SK-N-SH treated with all-trans-retinoic acid at 6 μM for 48 hours (cell line): ENCODE measurements around the gene RGMA.
"Not testable (repeated sequence)": the region's sequence is repeated elsewhere in the genome, so short reads cannot be mapped to it uniquely, and the experiment has no call there.

Source experiments
- ATAC-seq: fragments of 200-7000 bp; cut with Tn5 transposase; 3 replicates; pipeline ENCODE4 v1.9.1; 2020; ENCODE audit warnings: mild to moderate bottlenecking, moderate library complexity
- CREB5 ChIP-seq: fragments of 250-450 bp; sonication (Bioruptor Pico); IDR thresholded peaks from 2 replicates; pipeline ENCODE4 v1.5.1; 2020; ENCODE audit warnings: low read depth, mild to moderate bottlenecking, moderate library complexity
- CSDC2 ChIP-seq: fragments of 250-450 bp; sonication (Bioruptor Pico); IDR thresholded peaks from 2 replicates; pipeline ENCODE4 v1.5.0; 2020; ENCODE audit warnings: mild to moderate bottlenecking, moderate library complexity
- CSRNP3 ChIP-seq: fragments of 250-450 bp; sonication (Bioruptor Pico); IDR thresholded peaks from 2 replicates; pipeline ENCODE4 v1.5.1; 2021; ENCODE audit warnings: mild to moderate bottlenecking, moderate library complexity
- ESRRG ChIP-seq: fragments of 250-450 bp; sonication (Bioruptor Pico); IDR thresholded peaks from 2 replicates; pipeline ENCODE4 v1.6.1; 2021; ENCODE audit warnings: mild to moderate bottlenecking
- GLIS3 ChIP-seq: fragments of 250-450 bp; sonication (Bioruptor Pico); IDR thresholded peaks from 2 replicates; pipeline ENCODE4 v1.5.0; 2020; ENCODE audit warnings: mild to moderate bottlenecking, moderate library complexity
- ISL1 ChIP-seq: fragments of 250-450 bp; sonication (Bioruptor Pico); IDR thresholded peaks from 2 replicates; pipeline ENCODE4 v2.1.2; 2022; ENCODE audit warnings: mild to moderate bottlenecking, moderate library complexity
- OSR1 ChIP-seq: fragments of 250-450 bp; sonication (Bioruptor Pico); IDR thresholded peaks from 2 replicates; pipeline ENCODE4 v1.8.0; 2022; ENCODE audit warnings: moderate library complexity, mild to moderate bottlenecking, inconsistent platforms
- PATZ1 ChIP-seq: fragments of 250-450 bp; sonication (Bioruptor Pico); IDR thresholded peaks from 2 replicates; pipeline ENCODE4 v1.8.0; 2020; ENCODE audit warnings: mild to moderate bottlenecking, moderate library complexity, borderline replicate concordance
- POU6F1 ChIP-seq: fragments of 250-450 bp; sonication (Bioruptor Pico); IDR thresholded peaks from 2 replicates; pipeline ENCODE4 v1.8.0; 2021; ENCODE audit warnings: low read depth, mild to moderate bottlenecking, moderate library complexity, borderline replicate concordance
- PPARA ChIP-seq: fragments of 250-450 bp; sonication (Bioruptor Pico); IDR thresholded peaks from 2 replicates; pipeline ENCODE4 v1.5.0; 2020; ENCODE audit warnings: mild to moderate bottlenecking, borderline replicate concordance
- TCF4 ChIP-seq: fragments of 250-450 bp; sonication (Bioruptor Pico); IDR thresholded peaks from 2 replicates; pipeline ENCODE4 v1.8.0; 2021; ENCODE audit warnings: mild to moderate bottlenecking, moderate library complexity, borderline replicate concordance
- TOX ChIP-seq: fragments of 250-450 bp; sonication (Bioruptor Pico); IDR thresholded peaks from 2 replicates; pipeline ENCODE4 v1.8.0; 2021; ENCODE audit warnings: mild to moderate bottlenecking, moderate library complexity, borderline replicate concordance
- TSHZ2 ChIP-seq: fragments of 250-450 bp; sonication (Bioruptor Pico); IDR thresholded peaks from 2 replicates; pipeline ENCODE4 v1.5.0; 2020; ENCODE audit warnings: mild to moderate bottlenecking, moderate library complexity
- ZNF70 ChIP-seq: fragments of 450-650 bp; formaldehyde crosslinking; IDR thresholded peaks from 2 replicates; pipeline ENCODE4 v1.5.0; 2020; ENCODE audit warnings: mild to moderate bottlenecking, moderate library complexity
- ZNF8 ChIP-seq: fragments of 450-650 bp; formaldehyde crosslinking; IDR thresholded peaks from 2 replicates; pipeline ENCODE4 v1.5.0; 2020; ENCODE audit warnings: mild to moderate bottlenecking, moderate library complexity

RGMA gene

GRCh38 chr15:93063796-93064690 lies 25.0 kb downstream of the RGMA start (continued):
- no peak for TF ChIP-seq POU6F1 (CRISPR knock-in tag)
- TF ChIP-seq TOX (CRISPR knock-in tag): no peak
- TF ChIP-seq ZNF8 (CRISPR knock-in tag): no peak
- TF ChIP-seq, all 23 proteins: peak for 0

- ATAC-seq: no peak
- TF ChIP-seq CREB5 (CRISPR knock-in tag) (no peak), PPARA (no peak), CSDC2 (CRISPR knock-in tag) (no peak), ZNF70 (CRISPR knock-in tag) (no peak), TSHZ2 (CRISPR knock-in tag) (no peak), ESRRG (CRISPR knock-in tag) (no peak), PATZ1 (CRISPR knock-in tag) (no peak), TOX (CRISPR knock-in tag) (no peak), POU6F1 (CRISPR knock-in tag) (no peak), GLIS3 (CRISPR knock-in tag) (no peak), TCF4 (no peak), ISL1 (no peak), CSRNP3 (CRISPR knock-in tag) (no peak), OSR1 (CRISPR knock-in tag) (no peak)
- TF ChIP-seq, all 23 proteins: peak for 0
These were observed 25.7 kb downstream of the RGMA start for GRCh38 chr15:93063262-93063671.

- ATAC-seq: not testable (repeated sequence)
These were observed 26.3 kb downstream of the RGMA start for GRCh38 chr15:93062628-93063261.
